GM18508 (cell line): ENCODE results near the gene RMDN3.

Experiments
- ATAC-seq: cut with Tn5 transposase; IDR thresholded peaks from one replicate; pipeline ENCODE4 v1.9.1; 2021; ENCODE audit warnings: moderate number of reproducible peaks; ENCODE audit not compliant: insufficient read depth, unreplicated experiment

The RMDN3 gene

GRCh38 chr15:40751745-40752144 is 3.3 kb downstream of the RMDN3 start:
- ATAC-seq: no peak

GRCh38 chr15:40750885-40751284 is 4.2 kb downstream of the RMDN3 start:
- ATAC-seq: no peak

- no peak for ATAC-seq
Observed at GRCh38 chr15:40749151-40749630, 5.9 kb downstream of the RMDN3 start.

GRCh38 chr15:40747685-40748631 is 7.1 kb downstream of the RMDN3 start:
- no peak for ATAC-seq

GRCh38 chr15:40746916-40747418 is 8.1 kb downstream of the RMDN3 start:
- no peak for ATAC-seq

GRCh38 chr15:40744815-40745152 is 10.3 kb downstream of the RMDN3 start:
- no peak for ATAC-seq

- no peak for ATAC-seq
Observed at GRCh38 chr15:40743921-40744814, 10.9 kb downstream of the RMDN3 start.

GRCh38 chr15:40743485-40743901 is 11.6 kb downstream of the RMDN3 start:
- ATAC-seq: no peak

GRCh38 chr15:40739854-40740253 is 15.2 kb downstream of the RMDN3 start:
- no peak for ATAC-seq

- no peak for ATAC-seq
Observed at GRCh38 chr15:40739047-40739446, 16.0 kb downstream of the RMDN3 start.

GRCh38 chr15:40737048-40737447 is 18.0 kb downstream of the RMDN3 start:
- no peak for ATAC-seq

GRCh38 chr15:40736575-40736974 is 18.5 kb downstream of the RMDN3 start:
- ATAC-seq: no peak

- no peak for ATAC-seq
Observed at GRCh38 chr15:40731034-40731433, 24.0 kb downstream of the RMDN3 start.

- no peak for ATAC-seq
Observed at GRCh38 chr15:40723919-40724318, 31.1 kb downstream of the RMDN3 start.

GRCh38 chr15:40722934-40723333 is 32.1 kb downstream of the RMDN3 start:
- ATAC-seq: no peak

GRCh38 chr15:40722354-40722753 is 32.7 kb downstream of the RMDN3 start:
- ATAC-seq: no peak

- no peak for ATAC-seq
Observed at GRCh38 chr15:40721701-40722100, 33.4 kb downstream of the RMDN3 start.

GRCh38 chr15:40716165-40716564 is 38.9 kb downstream of the RMDN3 start:
- ATAC-seq: no peak

GRCh38 chr15:40714144-40714543 is 40.9 kb downstream of the RMDN3 start:
- ATAC-seq: no peak

- no peak for ATAC-seq
Observed at GRCh38 chr15:40706121-40706520, 48.9 kb downstream of the RMDN3 start.

GRCh38 chr15:40702077-40702476 is 53.0 kb downstream of the RMDN3 start:
- ATAC-seq: no peak
